Measurements from ENCODE around the gene DCP1B. TPM values are rescaled to one million over a fixed set of nuclear protein-coding genes. Genes with fewer than 3 reads are reported as not detected.

DCP1B gene
- polyA plus RNA-seq, 1 donor from 2014 or later, result 12.5 TPM

- Histone ChIP-seq H4K20me1 (ENCODE audit: insufficient read depth) (no peaks in the 10 kb centered on the region), H3K9me3 (ENCODE audit: low read length) (no peaks in the 10 kb centered on the region), H3F3A (ENCODE audit: insufficient read depth, low read length, poor library complexity, severe bottlenecking) (no peaks in the 10 kb centered on the region), H3K4me3 (ENCODE audit: low read length) (no peak overlapping the region), H3K36me3 (ENCODE audit: insufficient read depth, low read length) (no peaks in the 10 kb centered on the region), H3K79me2 (replicated peaks; ENCODE audit: insufficient read depth, low read length) (no peaks in the 10 kb centered on the region), H3K27me3 (ENCODE audit: insufficient read depth, low read depth, low read length) (no peaks in the 10 kb centered on the region), H3K27ac (ENCODE audit: low read length) (no peak overlapping the region), H3K9ac (ENCODE audit: low read length) (no peak overlapping the region), H3K4me2 (ENCODE audit: low read length) (no peak overlapping the region), H3K9me2 (ENCODE audit: insufficient read depth, low read length) (no peaks in the 10 kb centered on the region), H2AFZ (ENCODE audit: low read depth, low read length) (no peak overlapping the region)
- TF ChIP-seq TAF1 (IDR thresholded peaks at IDR 0.05; ENCODE audit: low read depth), result no peak
- no peak for TF ChIP-seq SMC3 (conservative IDR thresholded peaks at IDR 0.05; ENCODE audit: poor library complexity)
- TF ChIP-seq MXI1 (conservative IDR thresholded peaks at IDR 0.05; ENCODE audit: poor library complexity, severe bottlenecking), result no peak
- TF ChIP-seq, protein P1, sequence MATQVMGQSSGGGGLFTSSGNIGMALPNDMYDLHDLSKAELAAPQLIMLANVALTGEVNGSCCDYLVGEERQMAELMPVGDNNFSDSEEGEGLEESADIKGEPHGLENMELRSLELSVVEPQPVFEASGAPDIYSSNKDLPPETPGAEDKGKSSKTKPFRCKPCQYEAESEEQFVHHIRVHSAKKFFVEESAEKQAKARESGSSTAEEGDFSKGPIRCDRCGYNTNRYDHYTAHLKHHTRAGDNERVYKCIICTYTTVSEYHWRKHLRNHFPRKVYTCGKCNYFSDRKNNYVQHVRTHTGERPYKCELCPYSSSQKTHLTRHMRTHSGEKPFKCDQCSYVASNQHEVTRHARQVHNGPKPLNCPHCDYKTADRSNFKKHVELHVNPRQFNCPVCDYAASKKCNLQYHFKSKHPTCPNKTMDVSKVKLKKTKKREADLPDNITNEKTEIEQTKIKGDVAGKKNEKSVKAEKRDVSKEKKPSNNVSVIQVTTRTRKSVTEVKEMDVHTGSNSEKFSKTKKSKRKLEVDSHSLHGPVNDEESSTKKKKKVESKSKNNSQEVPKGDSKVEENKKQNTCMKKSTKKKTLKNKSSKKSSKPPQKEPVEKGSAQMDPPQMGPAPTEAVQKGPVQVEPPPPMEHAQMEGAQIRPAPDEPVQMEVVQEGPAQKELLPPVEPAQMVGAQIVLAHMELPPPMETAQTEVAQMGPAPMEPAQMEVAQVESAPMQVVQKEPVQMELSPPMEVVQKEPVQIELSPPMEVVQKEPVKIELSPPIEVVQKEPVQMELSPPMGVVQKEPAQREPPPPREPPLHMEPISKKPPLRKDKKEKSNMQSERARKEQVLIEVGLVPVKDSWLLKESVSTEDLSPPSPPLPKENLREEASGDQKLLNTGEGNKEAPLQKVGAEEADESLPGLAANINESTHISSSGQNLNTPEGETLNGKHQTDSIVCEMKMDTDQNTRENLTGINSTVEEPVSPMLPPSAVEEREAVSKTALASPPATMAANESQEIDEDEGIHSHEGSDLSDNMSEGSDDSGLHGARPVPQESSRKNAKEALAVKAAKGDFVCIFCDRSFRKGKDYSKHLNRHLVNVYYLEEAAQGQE (IDR thresholded peaks at IDR 0.05; ENCODE audit: borderline replicate concordance), result no peak
- no peak for TF ChIP-seq POLR2AphosphoS5 (IDR thresholded peaks at IDR 0.05)
Measured at GRCh38 chr12:1928439-1929121, 75.7 kb downstream of the DCP1B start.

- H4K20me1 ChIP-seq (ENCODE audit: insufficient read depth), result no peaks in the 10 kb centered on the region
- no peak overlapping the region for H3K27ac ChIP-seq (ENCODE audit: low read length)
Measured at GRCh38 chr12:1927751-1928351, 76.4 kb downstream of the DCP1B start.

More at GRCh38 chr12:1927751-1928351, 76.4 kb downstream of the DCP1B start:
- Histone ChIP-seq H3K9me3 (ENCODE audit: low read length) (no peaks in the 10 kb centered on the region), H3K36me3 (ENCODE audit: insufficient read depth, low read length) (no peaks in the 10 kb centered on the region), H2AFZ (ENCODE audit: low read depth, low read length) (no peak overlapping the region), H3K27me3 (ENCODE audit: insufficient read depth, low read depth, low read length) (no peaks in the 10 kb centered on the region), H3K79me2 (replicated peaks; ENCODE audit: insufficient read depth, low read length) (no peaks in the 10 kb centered on the region), H3K4me2 (ENCODE audit: low read length) (no peak overlapping the region), H3K9me2 (ENCODE audit: insufficient read depth, low read length) (no peaks in the 10 kb centered on the region), H3F3A (ENCODE audit: insufficient read depth, low read length, poor library complexity, severe bottlenecking) (no peaks in the 10 kb centered on the region), H3K9ac (ENCODE audit: low read length) (no peak overlapping the region), H3K4me3 (ENCODE audit: low read length) (no peak overlapping the region)
- TF ChIP-seq EP300 (conservative IDR thresholded peaks at IDR 0.05; ENCODE audit: poor library complexity, severe bottlenecking) (no peak), EZH2 (IDR thresholded peaks at IDR 0.05; ENCODE audit: borderline replicate concordance, insufficient read depth, low read length, poor library complexity, severe bottlenecking) (no peak), POLR2AphosphoS5 (IDR thresholded peaks at IDR 0.05) (no peak), RAD21 (conservative IDR thresholded peaks at IDR 0.05) (no peak), TAF1 (IDR thresholded peaks at IDR 0.05; ENCODE audit: low read depth) (no peak), SMC3 (conservative IDR thresholded peaks at IDR 0.05; ENCODE audit: poor library complexity) (no peak), MXI1 (conservative IDR thresholded peaks at IDR 0.05; ENCODE audit: poor library complexity, severe bottlenecking) (no peak)
- TF ChIP-seq, protein P2, sequence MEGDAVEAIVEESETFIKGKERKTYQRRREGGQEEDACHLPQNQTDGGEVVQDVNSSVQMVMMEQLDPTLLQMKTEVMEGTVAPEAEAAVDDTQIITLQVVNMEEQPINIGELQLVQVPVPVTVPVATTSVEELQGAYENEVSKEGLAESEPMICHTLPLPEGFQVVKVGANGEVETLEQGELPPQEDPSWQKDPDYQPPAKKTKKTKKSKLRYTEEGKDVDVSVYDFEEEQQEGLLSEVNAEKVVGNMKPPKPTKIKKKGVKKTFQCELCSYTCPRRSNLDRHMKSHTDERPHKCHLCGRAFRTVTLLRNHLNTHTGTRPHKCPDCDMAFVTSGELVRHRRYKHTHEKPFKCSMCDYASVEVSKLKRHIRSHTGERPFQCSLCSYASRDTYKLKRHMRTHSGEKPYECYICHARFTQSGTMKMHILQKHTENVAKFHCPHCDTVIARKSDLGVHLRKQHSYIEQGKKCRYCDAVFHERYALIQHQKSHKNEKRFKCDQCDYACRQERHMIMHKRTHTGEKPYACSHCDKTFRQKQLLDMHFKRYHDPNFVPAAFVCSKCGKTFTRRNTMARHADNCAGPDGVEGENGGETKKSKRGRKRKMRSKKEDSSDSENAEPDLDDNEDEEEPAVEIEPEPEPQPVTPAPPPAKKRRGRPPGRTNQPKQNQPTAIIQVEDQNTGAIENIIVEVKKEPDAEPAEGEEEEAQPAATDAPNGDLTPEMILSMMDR (IDR thresholded peaks at IDR 0.05; ENCODE audit: poor library complexity, severe bottlenecking), result no peak
- TF ChIP-seq, protein P1 (IDR thresholded peaks at IDR 0.05; ENCODE audit: borderline replicate concordance), result no peak

Data from neural cell (in vitro differentiated cells).